Measurements from ENCODE around the gene RIPK1.

GRCh38 chr6:3081960-3082359 lies 13.7 kb downstream of the RIPK1 start:
- TF ChIP-seq SRF (CRISPR knock-in tag; IDR thresholded peaks at IDR 0.05) (no peak), EP300 (IDR thresholded peaks at IDR 0.05; ENCODE audit: low read length) (no peak), POLR2AphosphoS5 (IDR thresholded peaks at IDR 0.05; ENCODE audit: control insufficient read depth, insufficient read depth, low read depth, low read length) (no peak), EZH2 (IDR thresholded peaks at IDR 0.05; ENCODE audit: borderline replicate concordance, low read depth, low read length) (no peak)
